ENCODE results near the gene LCORL.
"Not testable (repeated sequence)": the region's sequence is repeated elsewhere in the genome, so short reads cannot be mapped to it uniquely, and the experiment has no call there.

LCORL gene

DNA sequence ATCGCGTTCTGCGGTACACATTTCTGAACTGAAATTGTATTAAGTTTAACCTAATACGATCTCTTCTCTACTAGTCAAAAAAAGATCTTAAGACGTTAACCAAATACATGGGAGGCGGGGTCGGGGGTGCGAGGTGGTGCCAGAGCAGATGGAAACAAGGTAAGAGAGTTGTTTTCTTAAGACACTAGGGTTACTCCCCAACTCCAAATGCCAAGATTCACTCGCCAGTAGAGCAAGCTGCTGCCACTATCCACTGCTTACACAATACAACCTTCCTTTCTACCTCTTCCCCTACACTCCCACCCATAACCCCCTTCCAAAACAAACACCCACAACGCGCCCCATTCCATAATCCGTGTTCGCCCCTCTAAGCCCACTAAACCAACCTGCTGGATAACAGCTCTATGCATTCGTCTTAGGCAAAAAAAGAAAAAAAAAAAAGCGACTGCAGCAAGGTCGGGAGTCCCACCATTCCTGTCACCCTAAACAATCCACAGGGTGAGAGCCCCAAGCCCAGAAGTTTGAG lies 1.3 kb downstream of the LCORL start:
- DNase-seq (ENCODE audit: low read depth in 2 of 2) = no peak

- DNase-seq (ENCODE audit: low read depth in 2 of 2) = no peak
Observed at GRCh38 chr4:18014269-18014668, 7.3 kb downstream of the LCORL start.

GRCh38 chr4:18012807-18013462 lies 8.6 kb downstream of the LCORL start:
- no peak for DNase-seq (ENCODE audit: low read depth in 2 of 2)

DNA sequence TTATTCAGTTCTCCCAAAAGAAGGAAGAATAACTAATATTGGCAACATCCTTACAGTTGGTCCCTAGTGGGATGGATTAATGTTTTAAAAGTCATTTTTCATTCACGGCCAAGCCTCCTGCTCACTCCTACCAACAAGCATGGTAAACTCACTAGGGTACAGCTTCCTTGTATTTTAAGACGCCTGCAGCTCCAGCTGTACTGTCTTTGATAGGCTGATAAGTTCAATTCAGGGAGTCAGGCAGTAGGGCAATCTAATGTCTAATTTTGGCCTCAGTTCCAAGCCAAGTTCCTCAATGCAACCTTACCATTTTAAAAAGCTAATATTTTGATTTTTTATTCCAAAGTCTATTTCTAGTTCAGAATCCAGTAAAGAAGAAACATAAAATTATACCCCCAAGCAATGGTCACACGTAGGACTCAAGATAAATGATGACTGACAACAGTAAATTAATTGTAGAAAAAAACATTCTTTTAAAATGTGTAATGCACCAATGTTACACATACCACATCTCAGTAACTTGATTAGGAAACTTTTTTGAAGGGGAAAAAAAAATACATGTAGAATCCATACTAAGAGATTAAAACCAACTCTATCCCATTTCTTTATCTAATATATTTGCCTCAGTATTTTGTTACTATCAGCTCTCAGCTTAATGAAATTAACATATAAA lies 9.3 kb downstream of the LCORL start:
- DNase-seq (ENCODE audit: low read depth in 2 of 2) = no peak

GRCh38 chr4:18007625-18008024 lies 13.9 kb downstream of the LCORL start:
- DNase-seq (ENCODE audit: low read depth in 2 of 2) = no peak

GRCh38 chr4:18006432-18006831 lies 15.1 kb downstream of the LCORL start:
- DNase-seq (ENCODE audit: low read depth in 2 of 2) = not testable (repeated sequence)

GRCh38 chr4:17997129-17997528 lies 24.4 kb downstream of the LCORL start:
- no peak for DNase-seq (ENCODE audit: low read depth in 2 of 2)

GRCh38 chr4:17995165-17995564 lies 26.4 kb downstream of the LCORL start:
- DNase-seq (ENCODE audit: low read depth in 2 of 2) = no peak

DNA sequence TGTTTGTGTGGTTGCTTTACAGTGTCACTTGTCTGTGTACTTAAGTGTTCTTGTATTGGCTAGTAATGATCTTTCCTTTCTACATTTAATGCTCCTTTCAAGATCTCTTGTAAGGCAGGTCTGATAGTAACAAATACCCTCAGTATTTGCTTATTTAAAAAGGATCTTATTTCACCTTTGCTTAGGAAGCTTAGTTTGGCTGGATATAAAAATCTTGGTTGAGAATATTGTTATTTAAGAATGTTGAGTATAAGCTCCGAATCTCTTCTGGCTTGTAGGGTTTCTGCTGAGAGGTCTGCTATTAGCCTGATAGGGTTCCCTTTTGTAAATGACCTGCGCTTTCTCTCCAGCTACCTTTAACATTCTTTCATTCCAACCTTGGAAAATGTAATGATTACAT lies 35.7 kb downstream of the LCORL start:
- DNase-seq (ENCODE audit: low read depth in 2 of 2) = no peak

- DNase-seq (ENCODE audit: low read depth in 2 of 2) = no peak
Observed at GRCh38 chr4:17981063-17981462, 40.5 kb downstream of the LCORL start.

DNA sequence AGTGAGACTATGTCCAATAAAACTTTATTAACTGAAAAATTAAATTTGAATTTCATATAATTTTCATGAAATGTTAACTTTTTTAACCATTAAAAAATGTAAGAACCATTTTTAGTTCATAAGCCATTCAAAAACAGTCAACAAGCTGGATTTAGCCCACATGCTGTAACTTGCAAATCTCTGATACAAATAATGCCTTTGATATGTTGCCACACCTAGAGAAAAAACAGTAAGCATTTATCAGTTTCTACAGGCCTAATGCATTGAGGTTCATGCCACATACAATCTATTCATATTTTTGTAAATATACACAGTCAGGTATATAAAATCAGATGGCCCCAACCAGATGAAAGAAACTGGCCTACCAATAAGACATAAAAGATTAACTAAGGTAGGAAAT lies 52.8 kb downstream of the LCORL start:
- DNase-seq (ENCODE audit: low read depth in 2 of 2) = no peak

DNA sequence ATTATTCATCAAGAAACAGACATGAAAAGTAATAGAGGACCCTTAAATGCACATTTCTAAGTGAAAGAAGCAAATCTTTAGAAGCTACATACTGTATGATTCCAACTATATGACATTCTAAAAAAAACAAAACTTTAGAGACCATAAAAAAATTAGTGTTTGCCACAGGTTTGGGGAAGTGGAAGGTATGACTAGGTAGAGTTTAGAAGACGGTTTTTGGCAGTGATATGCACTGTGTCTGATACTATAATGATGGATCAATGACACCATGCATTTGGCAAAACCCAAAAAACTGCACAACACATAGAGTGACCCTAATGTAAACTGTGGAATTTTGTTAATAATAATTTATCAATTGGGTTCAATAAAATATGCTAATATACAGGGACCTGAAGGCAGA lies 54.5 kb downstream of the LCORL start:
- no peak for DNase-seq (ENCODE audit: low read depth in 2 of 2)

- no peak for DNase-seq (ENCODE audit: low read depth in 2 of 2)
Observed at GRCh38 chr4:17966312-17966711, 55.2 kb downstream of the LCORL start.

DNA sequence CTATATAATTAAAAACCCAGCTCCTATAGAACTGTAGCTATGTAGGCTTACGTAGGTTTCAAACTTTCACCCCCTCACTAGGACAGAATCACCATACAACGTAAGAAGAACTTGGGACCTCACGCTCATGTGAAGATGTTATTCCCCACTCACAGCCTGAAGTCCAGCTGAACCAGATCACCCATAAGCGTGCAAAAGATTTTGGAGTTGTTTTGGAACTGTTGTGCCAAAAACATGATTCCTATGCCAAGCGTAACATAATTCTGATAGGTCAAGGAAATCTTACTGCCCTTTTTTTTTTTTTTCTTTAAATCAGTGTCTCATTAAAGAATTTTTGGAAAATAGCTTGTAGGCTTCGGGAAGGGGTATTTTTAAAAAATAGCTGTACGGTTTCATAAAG lies 57.0 kb downstream of the LCORL start:
- no peak for DNase-seq (ENCODE audit: low read depth in 2 of 2)

- DNase-seq (ENCODE audit: low read depth in 2 of 2) = no peak
Observed at GRCh38 chr4:17962171-17962570, 59.4 kb downstream of the LCORL start.

GRCh38 chr4:17961249-17961648 lies 60.3 kb downstream of the LCORL start:
- no peak for DNase-seq (ENCODE audit: low read depth in 2 of 2)

DNA sequence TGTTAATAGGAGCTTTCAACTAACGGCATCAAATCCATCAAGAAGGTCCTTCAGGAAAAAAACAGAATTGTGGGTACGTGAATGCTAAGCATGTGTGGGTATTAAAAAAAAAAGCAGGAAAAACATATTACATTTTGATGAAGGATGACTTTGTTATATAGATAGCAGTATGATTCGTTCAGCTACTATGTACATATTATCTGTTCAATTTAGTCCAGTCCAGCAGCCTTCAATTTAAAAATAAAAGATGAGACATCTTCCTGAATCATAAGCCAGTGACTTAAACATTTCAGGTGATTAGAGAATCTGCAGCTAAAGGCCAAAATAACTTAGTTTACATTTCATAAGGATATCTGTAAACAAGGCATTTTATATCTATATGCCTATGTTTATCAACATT lies 63.4 kb downstream of the LCORL start:
- DNase-seq (ENCODE audit: low read depth in 2 of 2) = no peak

GRCh38 chr4:17957688-17958087 lies 63.9 kb downstream of the LCORL start:
- DNase-seq (ENCODE audit: low read depth in 2 of 2) = no peak

DNA sequence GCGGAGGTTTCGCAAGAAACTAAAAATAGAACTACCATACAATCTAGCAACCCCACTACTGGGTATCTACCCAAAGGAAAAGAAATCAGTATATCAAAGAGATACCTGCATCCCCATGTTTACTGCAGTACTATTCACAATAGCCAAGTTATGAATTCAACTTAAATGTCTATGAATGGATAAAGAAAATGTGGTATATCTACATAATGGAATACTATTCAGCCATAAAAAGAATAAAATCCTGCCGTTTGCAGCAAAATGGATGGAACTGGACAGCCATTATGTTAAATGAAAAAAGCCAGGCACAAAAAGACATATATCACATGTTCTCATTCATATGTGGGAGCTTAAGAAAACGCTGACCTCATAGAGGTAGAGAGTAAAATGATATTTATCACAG lies 65.3 kb downstream of the LCORL start:
- DNase-seq (ENCODE audit: low read depth in 2 of 2) = no peak

GRCh38 chr4:17945303-17945702 lies 76.3 kb downstream of the LCORL start:
- no peak for DNase-seq (ENCODE audit: low read depth in 2 of 2)

DNA sequence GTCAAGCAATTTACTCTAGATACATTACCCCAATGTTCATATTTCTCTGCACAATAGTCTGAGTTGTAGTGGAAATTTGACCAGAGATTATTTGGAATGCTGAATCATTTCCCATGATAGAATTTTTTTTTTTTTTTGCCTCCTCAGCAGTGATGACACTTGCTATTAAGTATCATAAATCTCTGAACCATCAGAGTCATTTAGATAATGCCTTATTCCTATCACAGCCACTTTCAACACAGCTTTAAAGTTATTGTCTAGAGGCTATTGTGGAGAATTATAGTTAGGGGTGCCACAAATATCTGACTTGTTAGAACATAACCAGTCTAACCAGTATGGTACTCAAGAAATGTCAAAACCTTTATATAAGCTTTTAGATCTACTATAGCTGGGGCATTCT lies 79.8 kb downstream of the LCORL start:
- DNase-seq (ENCODE audit: low read depth in 2 of 2) = no peak

DNA sequence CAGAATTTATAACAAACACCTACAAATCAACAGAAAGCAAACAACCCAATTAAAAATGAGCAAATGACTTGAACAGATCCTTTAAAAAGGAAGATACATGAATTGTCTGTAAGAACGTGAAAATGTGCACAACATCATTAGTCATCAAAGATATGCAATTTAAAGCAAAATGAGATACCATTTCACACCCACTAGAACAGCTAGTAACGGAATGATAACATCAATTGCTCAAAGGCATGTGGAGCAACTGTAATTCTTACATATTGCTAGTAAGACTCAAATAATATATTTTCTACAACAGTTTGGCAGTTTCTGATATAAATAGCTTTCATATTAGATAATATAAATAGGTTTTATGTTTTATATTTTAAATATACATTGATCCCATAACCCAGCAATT lies 82.5 kb downstream of the LCORL start:
- no peak for DNase-seq (ENCODE audit: low read depth in 2 of 2)

GRCh38 chr4:17934286-17934685 lies 87.3 kb downstream of the LCORL start:
- DNase-seq (ENCODE audit: low read depth in 2 of 2) = no peak

GRCh38 chr4:17933126-17933525 lies 88.4 kb downstream of the LCORL start:
- DNase-seq (ENCODE audit: low read depth in 2 of 2) = no peak
